ENCODE results near the gene ZNF764.

DNA sequence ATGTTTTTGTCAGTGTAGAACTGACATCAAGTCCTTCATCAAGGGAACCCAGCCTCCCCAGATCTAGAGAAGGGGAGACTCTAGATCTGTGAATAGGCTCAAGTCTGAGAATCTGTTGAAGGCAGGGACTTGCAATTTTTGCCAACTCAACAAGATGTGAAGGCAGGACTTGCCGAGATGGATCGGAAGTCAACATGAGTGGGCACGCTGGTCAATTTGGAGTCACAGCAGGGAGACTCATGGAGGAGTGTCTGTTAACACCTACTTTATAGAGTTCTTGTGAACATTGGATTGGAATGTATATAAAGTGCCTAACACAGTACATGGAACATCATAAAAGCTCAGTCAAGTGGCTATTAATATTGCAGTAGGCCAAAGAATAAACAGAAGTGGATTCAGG, 42.0 kb upstream of the ZNF764 start:
- no peak for TF ChIP-seq CTCF (IDR thresholded peaks at IDR 0.05)
- TF ChIP-seq POLR2A (IDR thresholded peaks at IDR 0.05): no peak
